ENCODE measurements around the gene TMEM235. TPM values are rescaled to one million over a fixed set of nuclear protein-coding genes. Genes with fewer than 3 reads are reported as not detected.

Gene TMEM235
- total RNA-seq, 1 donor from 2014 or later = 21.1 TPM

DNA sequence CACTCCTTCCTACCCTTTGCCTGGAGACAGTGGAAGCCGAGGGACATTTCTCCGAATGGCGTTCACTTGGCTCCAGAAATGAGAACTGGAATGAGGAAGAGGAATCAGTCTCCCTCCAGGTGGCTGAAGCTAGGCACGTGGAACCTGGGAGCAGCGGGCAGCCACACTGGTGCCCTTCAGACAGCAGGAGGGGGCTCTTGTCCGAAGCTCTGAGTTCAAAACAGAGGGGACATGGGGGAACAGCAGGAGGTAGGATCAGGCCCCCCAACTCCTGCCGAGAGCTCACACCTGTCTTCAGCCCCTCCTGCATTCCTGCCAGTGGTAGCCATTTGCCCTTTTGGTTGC is 41.5 kb downstream of the TMEM235 start:
- no peak for DNase-seq (ENCODE audit: low spot score)
- Mint-ChIP-seq H3K27ac (ENCODE audit: unreplicated experiment) (no peak overlapping the region), H3K4me3 (ENCODE audit: unreplicated experiment) (no peak overlapping the region), H3K27me3 (ENCODE audit: unreplicated experiment) (peaks cover 9% of the 10 kb centered on the region), H3K36me3 (ENCODE audit: low read depth, unreplicated experiment) (no peaks in the 10 kb centered on the region), H3K4me1 (ENCODE audit: unreplicated experiment) (peaks cover 36% of the 10 kb centered on the region), H3K9me3 (ENCODE audit: unreplicated experiment) (no peaks in the 10 kb centered on the region)
- TF ChIP-seq, protein P1, sequence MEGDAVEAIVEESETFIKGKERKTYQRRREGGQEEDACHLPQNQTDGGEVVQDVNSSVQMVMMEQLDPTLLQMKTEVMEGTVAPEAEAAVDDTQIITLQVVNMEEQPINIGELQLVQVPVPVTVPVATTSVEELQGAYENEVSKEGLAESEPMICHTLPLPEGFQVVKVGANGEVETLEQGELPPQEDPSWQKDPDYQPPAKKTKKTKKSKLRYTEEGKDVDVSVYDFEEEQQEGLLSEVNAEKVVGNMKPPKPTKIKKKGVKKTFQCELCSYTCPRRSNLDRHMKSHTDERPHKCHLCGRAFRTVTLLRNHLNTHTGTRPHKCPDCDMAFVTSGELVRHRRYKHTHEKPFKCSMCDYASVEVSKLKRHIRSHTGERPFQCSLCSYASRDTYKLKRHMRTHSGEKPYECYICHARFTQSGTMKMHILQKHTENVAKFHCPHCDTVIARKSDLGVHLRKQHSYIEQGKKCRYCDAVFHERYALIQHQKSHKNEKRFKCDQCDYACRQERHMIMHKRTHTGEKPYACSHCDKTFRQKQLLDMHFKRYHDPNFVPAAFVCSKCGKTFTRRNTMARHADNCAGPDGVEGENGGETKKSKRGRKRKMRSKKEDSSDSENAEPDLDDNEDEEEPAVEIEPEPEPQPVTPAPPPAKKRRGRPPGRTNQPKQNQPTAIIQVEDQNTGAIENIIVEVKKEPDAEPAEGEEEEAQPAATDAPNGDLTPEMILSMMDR (IDR thresholded peaks at IDR 0.05; ENCODE audit: unreplicated experiment) = no peak

GRCh38 chr17:78273813-78274212 is 42.4 kb downstream of the TMEM235 start:
- Mint-ChIP-seq H3K4me1 (ENCODE audit: unreplicated experiment) (peaks cover 30% of the 10 kb centered on the region), H3K27ac (ENCODE audit: unreplicated experiment) (no peak overlapping the region), H3K36me3 (ENCODE audit: low read depth, unreplicated experiment) (no peaks in the 10 kb centered on the region), H3K4me3 (ENCODE audit: unreplicated experiment) (no peak overlapping the region), H3K27me3 (ENCODE audit: unreplicated experiment) (peaks cover 9% of the 10 kb centered on the region), H3K9me3 (ENCODE audit: unreplicated experiment) (no peaks in the 10 kb centered on the region)
- DNase-seq (ENCODE audit: low spot score) = no peak
- TF ChIP-seq, protein P1 (IDR thresholded peaks at IDR 0.05; ENCODE audit: unreplicated experiment) = no peak

DNA sequence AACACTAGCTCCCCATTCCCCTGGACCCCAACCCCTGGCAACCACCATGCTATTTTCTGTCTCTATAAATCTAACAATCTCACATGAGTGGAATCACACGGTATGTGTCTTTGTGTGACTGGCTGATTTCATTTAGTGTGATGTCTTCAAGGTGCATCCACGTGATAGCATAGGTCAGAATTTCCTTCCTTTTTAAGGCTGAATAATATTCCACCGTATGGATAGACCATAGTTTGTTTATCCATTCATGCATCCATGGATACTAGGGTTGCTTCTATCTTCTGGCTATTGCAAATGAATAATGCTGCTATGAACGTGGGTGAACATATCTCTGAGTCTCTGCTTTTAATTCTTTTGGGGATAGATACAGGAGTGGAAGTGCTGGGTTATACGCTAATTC is 43.9 kb downstream of the TMEM235 start:
- no peak overlapping the region for H3K4me3 Mint-ChIP-seq (ENCODE audit: unreplicated experiment)
- H3K4me1 Mint-ChIP-seq (ENCODE audit: unreplicated experiment) = peaks cover 24% of the 10 kb centered on the region
- no peak for DNase-seq (ENCODE audit: low spot score)
- no peak overlapping the region for H3K27ac Mint-ChIP-seq (ENCODE audit: unreplicated experiment)
- TF ChIP-seq, protein P1 (IDR thresholded peaks at IDR 0.05; ENCODE audit: unreplicated experiment) = no peak
- peaks cover 16% of the 10 kb centered on the region for H3K27me3 Mint-ChIP-seq (ENCODE audit: unreplicated experiment)
- no peaks in the 10 kb centered on the region for H3K36me3 Mint-ChIP-seq (ENCODE audit: low read depth, unreplicated experiment)
- no peaks in the 10 kb centered on the region for H3K9me3 Mint-ChIP-seq (ENCODE audit: unreplicated experiment)

DNA sequence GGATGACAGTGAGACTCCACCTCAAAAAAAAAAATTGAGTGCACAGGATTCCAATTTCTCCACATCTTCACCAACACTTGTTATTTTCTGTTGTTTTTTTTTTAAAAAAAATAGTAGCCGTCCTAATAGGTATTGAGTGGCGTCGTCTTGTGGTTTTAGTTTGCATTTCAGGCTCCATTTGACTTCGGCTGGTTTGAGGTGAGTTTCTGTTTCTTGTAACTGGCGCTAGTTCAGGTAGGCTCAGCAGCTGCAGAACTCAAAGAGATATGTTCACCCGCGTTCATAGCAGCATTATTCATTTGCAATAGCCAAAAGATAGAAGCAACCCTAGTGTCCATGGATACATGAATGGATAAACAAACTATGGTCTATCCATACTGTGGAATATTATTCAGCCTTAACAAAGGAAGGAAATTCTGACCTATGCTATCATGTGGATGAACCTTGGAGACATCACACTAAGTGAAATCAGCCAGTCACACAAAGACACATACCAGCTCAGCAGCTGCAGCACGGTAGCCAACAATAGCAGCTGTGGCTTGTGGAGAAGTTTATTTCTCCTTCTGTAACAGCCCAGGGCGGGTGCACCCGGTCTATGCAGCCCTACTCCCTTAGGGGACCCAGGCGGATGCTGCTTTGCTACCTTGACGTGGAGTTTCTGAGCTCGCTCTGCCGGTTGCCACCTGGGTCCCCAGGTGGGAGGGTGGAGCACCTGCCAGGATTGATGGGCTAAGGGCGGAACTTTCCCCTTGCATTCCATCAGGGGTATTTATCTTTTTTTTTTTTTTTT is 44.9 kb downstream of the TMEM235 start:
- TF ChIP-seq, protein P1 (IDR thresholded peaks at IDR 0.05; ENCODE audit: unreplicated experiment) = no peak
- Mint-ChIP-seq H3K4me3 (ENCODE audit: unreplicated experiment) (no peak overlapping the region), H3K27ac (ENCODE audit: unreplicated experiment) (no peak overlapping the region), H3K36me3 (ENCODE audit: low read depth, unreplicated experiment) (no peaks in the 10 kb centered on the region), H3K9me3 (ENCODE audit: unreplicated experiment) (no peaks in the 10 kb centered on the region), H3K27me3 (ENCODE audit: unreplicated experiment) (peaks cover 13% of the 10 kb centered on the region), H3K4me1 (ENCODE audit: unreplicated experiment) (peaks cover 19% of the 10 kb centered on the region)
- no peak for DNase-seq (ENCODE audit: low spot score)

- Mint-ChIP-seq H3K9me3 (ENCODE audit: unreplicated experiment) (no peaks in the 10 kb centered on the region), H3K4me3 (ENCODE audit: unreplicated experiment) (no peak overlapping the region), H3K4me1 (ENCODE audit: unreplicated experiment) (peaks cover 11% of the 10 kb centered on the region), H3K27me3 (ENCODE audit: unreplicated experiment) (peaks cover 8% of the 10 kb centered on the region), H3K27ac (ENCODE audit: unreplicated experiment) (no peak overlapping the region), H3K36me3 (ENCODE audit: low read depth, unreplicated experiment) (no peaks in the 10 kb centered on the region)
- TF ChIP-seq, protein P1 (IDR thresholded peaks at IDR 0.05; ENCODE audit: unreplicated experiment) = no peak
- no peak for DNase-seq (ENCODE audit: low spot score)
These were observed 46.8 kb downstream of the TMEM235 start for GRCh38 chr17:78278139-78278741.
